ENCODE data around the gene ITGA8. TPM values are rescaled to one million over a fixed set of nuclear protein-coding genes. Genes with fewer than 3 reads are reported as not detected.
"Not testable (repeated sequence)": the region's sequence is repeated elsewhere in the genome, so short reads cannot be mapped to it uniquely, and the experiment has no call there.

Gene ITGA8
- polyA plus RNA-seq, 1 donor = 7.3 TPM

- DNase-seq (ENCODE audit: low read depth) = no peak
Measured at GRCh38 chr10:15504101-15504840, 215.5 kb downstream of the ITGA8 start.

DNA sequence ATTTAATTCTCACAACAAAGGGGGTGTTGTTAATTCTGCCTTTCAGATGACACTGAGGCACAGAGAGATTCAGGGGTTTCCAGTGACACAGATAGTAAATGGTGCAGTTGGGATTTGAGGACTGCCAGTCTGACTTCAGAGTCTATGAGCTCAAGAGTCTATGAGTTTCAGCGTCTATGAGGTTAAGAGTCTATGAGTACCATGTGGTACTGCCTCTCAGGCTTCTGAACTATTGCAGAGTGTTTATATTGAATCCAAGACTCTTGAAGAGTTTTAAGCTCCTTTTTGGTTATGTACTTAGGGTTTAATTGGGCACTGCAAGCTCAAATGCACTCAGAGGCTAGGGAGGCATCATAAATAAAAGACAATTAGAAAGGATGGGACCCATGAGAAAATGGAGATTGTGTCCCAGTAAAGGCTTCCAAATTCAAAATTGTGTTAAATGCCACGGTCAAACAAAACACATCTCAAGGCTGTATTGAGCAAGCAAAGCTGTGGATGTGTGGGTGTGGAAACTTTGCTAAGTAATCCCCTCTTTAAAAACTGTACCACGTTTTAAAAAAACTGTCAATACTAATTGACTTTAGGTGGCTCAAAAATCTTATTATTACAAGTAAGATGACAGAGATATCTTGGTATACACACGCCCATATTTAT lies 224.7 kb downstream of the ITGA8 start:
- no peak for DNase-seq (ENCODE audit: low read depth)

DNA sequence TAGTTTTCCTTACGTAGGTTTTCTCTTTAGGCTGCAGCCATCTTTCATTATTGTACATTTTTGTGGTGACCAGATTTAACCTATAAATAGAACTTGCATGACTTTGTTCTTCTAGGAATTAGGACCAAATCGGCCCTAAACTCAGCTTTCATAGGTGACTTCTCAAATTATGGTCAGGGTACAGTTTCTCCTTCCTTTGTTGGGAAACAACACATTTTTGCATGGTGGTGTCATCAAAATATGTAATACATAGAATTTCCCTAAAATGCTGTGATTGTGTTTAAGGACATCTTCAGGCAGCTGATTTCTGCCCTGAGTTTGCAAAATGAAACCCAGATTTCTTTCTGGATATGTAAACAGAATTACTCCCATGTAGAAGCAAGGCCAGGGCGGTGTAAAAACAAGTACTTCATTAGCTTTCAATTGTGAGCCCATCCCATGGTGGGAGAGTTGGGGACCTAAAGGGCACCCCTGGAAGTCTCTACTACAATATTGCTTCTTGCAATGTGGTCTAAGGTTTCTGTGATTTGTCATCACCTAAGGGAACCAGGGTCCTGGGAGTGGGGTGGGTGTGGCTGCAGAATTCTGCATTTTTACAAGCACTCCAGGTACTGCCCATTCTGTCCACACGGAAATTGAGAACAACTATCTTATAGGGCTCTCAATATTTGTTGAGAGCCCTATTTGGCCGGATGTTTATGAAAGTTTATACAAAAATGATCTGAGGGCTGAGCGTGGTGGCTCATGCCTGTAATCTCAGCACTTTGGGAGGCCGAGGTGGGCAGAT lies 227.7 kb downstream of the ITGA8 start:
- no peak for DNase-seq (ENCODE audit: low read depth)

- DNase-seq (ENCODE audit: low read depth) = no peak
Measured at GRCh38 chr10:15489431-15489830, 230.3 kb downstream of the ITGA8 start.

GRCh38 chr10:15487376-15487775 lies 232.3 kb downstream of the ITGA8 start:
- no peak for DNase-seq (ENCODE audit: low read depth)

DNA sequence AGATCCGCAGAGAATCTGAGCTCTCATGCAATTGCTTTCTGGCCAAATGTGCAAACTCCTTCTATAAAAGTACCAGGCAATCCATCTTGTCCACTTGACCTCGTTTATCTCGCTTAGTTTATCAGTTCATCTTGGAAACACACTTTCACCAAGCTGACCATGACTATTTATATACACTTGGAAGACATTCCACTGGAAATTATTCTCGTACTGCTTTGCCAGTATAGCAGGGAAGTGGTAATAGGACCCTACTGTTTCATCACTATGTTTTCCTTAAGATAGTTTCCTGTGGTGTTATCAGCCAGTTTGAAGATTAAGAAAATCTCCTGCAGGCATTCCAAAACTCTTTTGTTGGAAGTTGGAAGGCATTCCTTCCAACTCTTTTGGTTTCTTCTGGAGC lies 233.3 kb downstream of the ITGA8 start:
- no peak for DNase-seq (ENCODE audit: low read depth)

GRCh38 chr10:15485684-15486316 lies 233.9 kb downstream of the ITGA8 start:
- DNase-seq (ENCODE audit: low read depth) = no peak

- no peak for DNase-seq (ENCODE audit: low read depth)
Measured at GRCh38 chr10:15485027-15485426, 234.7 kb downstream of the ITGA8 start.

GRCh38 chr10:15484128-15484527 lies 235.6 kb downstream of the ITGA8 start:
- no peak for DNase-seq (ENCODE audit: low read depth)

- no peak for DNase-seq (ENCODE audit: low read depth)
Measured at GRCh38 chr10:15483215-15484075, 236.3 kb downstream of the ITGA8 start.

- DNase-seq (ENCODE audit: low read depth) = no peak
Measured at GRCh38 chr10:15482156-15482555, 237.6 kb downstream of the ITGA8 start.

- DNase-seq (ENCODE audit: low read depth) = no peak
Measured at GRCh38 chr10:15478950-15479349, 240.8 kb downstream of the ITGA8 start.

DNA sequence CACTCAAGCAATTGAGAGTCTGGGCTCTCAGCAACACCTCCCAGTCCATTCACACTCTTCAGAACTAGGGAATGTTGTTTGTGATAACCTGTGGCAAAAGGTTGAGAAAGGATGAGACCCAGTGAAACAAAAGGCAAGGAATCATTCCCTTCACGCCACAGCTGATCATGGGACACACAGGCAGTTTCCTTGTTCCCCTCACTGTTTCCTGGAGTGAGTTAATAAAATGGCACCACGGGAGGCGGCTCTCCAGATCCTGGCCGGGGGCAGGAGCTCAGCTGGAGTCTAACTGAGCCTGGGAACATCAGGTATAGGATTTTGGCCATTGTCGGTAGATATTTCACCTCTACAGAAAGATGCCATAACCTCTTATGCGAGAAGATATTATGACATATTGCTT lies 241.3 kb downstream of the ITGA8 start:
- DNase-seq (ENCODE audit: low read depth) = no peak

- DNase-seq (ENCODE audit: low read depth) = no peak
Measured at GRCh38 chr10:15476337-15476736, 243.4 kb downstream of the ITGA8 start.

GRCh38 chr10:15475439-15475838 lies 244.3 kb downstream of the ITGA8 start:
- not testable (repeated sequence) for DNase-seq (ENCODE audit: low read depth)

DNA sequence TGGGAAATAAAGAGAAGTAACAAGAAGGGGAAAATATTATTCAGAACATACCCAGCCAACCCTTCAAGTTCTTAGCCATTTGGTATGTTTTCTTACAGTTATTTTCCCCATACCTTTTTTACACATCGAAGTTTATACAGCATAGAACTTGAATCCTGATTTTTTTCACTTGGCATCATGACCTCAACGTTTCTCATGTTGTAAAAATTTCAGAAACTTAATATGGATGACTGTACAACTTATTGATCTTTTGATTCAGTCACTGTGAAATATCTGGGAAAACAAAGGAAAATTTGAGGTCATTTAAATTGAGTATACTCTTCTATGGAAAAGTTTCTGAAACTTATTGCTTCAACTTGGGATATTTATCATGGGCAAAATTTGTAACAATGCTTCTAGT lies 245.1 kb downstream of the ITGA8 start:
- DNase-seq (ENCODE audit: low read depth) = no peak

DNA sequence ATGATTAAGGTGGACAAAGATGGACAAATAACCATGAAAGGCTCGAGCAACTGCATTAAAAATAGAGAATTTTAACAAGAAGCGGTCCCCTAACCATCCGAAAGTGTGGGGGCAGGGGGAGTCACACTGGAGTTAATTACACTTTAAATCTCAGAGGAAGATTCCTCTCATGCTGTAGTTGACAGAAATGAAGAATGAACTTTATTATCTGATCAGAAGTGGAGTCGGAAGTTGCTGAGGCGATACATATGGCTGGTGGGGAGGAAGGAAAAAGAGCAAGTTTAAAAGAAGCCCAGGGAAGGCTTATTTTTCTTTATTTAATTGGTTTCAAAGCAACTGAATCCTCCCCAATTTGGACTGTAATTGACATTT lies 246.3 kb downstream of the ITGA8 start:
- no peak for DNase-seq (ENCODE audit: low read depth)

DNA sequence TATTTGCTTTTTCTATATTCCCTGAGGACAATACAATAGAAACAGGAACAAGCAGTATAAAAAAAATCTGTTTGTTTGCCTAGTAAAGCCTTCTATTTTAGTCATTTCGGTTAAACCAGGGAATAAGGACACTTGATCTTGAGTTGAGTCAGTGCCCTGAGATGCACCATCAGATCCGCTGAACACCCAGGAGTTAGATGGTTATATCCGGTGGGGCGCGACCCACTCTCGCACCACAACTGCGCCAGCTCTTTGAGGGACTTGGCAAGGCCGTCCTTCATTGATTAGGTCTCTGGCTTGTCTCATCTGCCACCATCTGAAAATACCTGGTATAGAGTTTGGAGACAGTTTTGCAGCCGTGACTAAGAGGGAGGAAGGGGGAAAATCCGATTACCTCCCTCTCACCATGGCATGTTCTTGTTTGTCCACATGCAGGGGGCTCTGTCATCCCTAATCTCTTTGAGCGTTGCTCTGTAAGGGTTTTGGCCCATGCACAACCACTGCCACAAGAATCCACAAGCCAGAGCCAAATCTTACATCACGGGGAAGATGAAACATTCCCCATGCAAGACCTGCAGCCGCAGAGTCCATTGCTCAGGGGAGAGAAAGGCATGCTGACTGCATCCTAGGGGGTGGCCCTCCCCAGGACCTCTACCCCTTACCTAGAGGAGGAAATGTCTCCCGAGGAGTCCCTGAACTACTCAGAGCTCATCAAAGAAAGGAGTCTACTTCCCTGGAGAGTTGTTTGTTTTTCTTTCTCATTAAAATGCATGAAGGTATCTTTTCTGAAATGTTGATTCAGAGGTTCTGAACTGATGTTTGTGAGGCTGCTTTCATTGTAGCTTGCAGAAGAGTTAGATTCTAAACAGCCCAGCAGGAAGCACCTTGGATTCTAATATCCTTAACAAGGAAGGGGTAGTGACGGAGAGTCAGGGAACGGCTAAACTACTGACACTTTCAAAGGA lies 247.0 kb downstream of the ITGA8 start:
- DNase-seq (ENCODE audit: low read depth) = no peak

DNA sequence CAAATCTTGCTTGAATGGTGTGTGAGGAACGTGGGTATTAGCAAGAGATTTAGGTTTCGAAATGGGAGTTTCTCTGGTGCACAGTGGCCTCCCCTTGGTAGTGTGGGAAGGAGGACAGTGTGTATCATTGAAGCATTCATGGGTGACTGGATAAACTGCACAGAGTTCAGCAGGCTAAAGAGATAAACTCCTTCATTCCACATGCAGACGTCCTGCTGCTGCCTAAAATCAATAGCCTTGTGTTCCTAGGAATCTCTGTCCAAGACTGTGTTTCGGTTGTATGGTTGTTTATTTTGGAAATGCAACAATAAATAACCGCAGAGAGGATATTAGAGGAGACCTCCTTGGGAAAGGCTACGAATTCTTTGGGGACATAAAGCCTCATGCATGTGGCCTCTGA lies 247.7 kb downstream of the ITGA8 start:
- no peak for DNase-seq (ENCODE audit: low read depth)

- no peak for DNase-seq (ENCODE audit: low read depth)
Measured at GRCh38 chr10:15469111-15469510, 250.6 kb downstream of the ITGA8 start.
